Measurements from ENCODE around the gene MRTFB. TPM values are rescaled to one million over a fixed set of nuclear protein-coding genes. Genes with fewer than 3 reads are reported as not detected.

Gene MRTFB
- total and polyA plus RNA-seq, 2 of the 13 experiments (the other 11 are each of a cell fraction or from before 2014, with no cell fraction given): 11.4 to 14.0 TPM

GRCh38 chr16:14131774-14132695 lies 60.9 kb downstream of the MRTFB start:
- FAIRE-seq (no peak), ATAC-seq (peak; percentile 69), DNase-seq (ENCODE audit: low spot score) (peak; percentile 79)
- in situ Hi-C loops (cut with HindIII; ENCODE audit: extremely low pct_ligation_motif_present, low pct_unique_long_range_greater_than_20kb): no loop called here
- H3K27me3 ChIP-seq (ENCODE audit: control insufficient read depth in 1 of 2, insufficient read depth in 2 of 2, low read length in 2 of 2): no peaks in the 10 kb centered on the region
- H3K27ac ChIP-seq (ENCODE audit: extremely low read length, insufficient read depth, low read length): peak overlapping the region; percentile 16
- H3K9ac ChIP-seq (ENCODE audit: insufficient read depth, low read depth, low read length): no peak overlapping the region
- no TSS peak for BruUV-seq (replicated peaks)
- H3K36me3 ChIP-seq (replicated peaks in 1 of 2; ENCODE audit: control insufficient read depth in 1 of 2, insufficient read depth in 2 of 2, low read length in 2 of 2): no peaks in the 10 kb centered on the region
- ChIA-PET CTCF (ENCODE audit: low intra/inter-chr PET ratio, low total read pairs) (no interaction called here), POLR2A (no interaction called here)
- peaks cover 12% of the 10 kb centered on the region for H3K79me2 ChIP-seq (ENCODE audit: insufficient read depth, low read length)
- H4K20me1 ChIP-seq (ENCODE audit: insufficient read depth, low read length): no peaks in the 10 kb centered on the region
- H3K4me3 ChIP-seq (replicated peaks in 1 of 3; ENCODE audit: insufficient read depth in 1 of 3, low read depth in 2 of 3, low read length in 3 of 3): no peak overlapping the region
- no peaks in the 10 kb centered on the region for H3K9me3 ChIP-seq (ENCODE audit: low read length)
- intact Hi-C loops (cut with micrococcal nuclease; ENCODE audit: unreplicated experiment): loop anchor here (10.0 kb wide), 1 partner anchor 207 kb away; the partner anchor contains the start of gene ERCC4
- H3K4me1 ChIP-seq (ENCODE audit: insufficient read depth, low read length): peaks cover 18% of the 10 kb centered on the region
- H3K4me2 ChIP-seq (ENCODE audit: low read depth, low read length): no peak overlapping the region
- WGBS (ENCODE audit: low lambda C conversion rate): 53% methylated on average over 4 of the region's 4 CpGs
- H2AFZ ChIP-seq (ENCODE audit: low read length): no peak overlapping the region
- TF ChIP-seq ZKSCAN8 (CRISPR knock-in tag; IDR thresholded peaks at IDR 0.05; ENCODE audit: borderline replicate concordance) (peak; percentile 94), RERE (CRISPR knock-in tag; IDR thresholded peaks at IDR 0.05; ENCODE audit: low read depth) (no peak), RFX1 (IDR thresholded peaks at IDR 0.05) (peak; percentile 25; the same call in 1 of the 2 replicates), SOX5 (CRISPR knock-in tag; IDR thresholded peaks at IDR 0.05; ENCODE audit: borderline replicate concordance) (peak; percentile 46; the same call in 1 of the 2 replicates), SATB2 (CRISPR knock-in tag; IDR thresholded peaks at IDR 0.05) (no peak), TEAD3 (CRISPR knock-in tag; optimal IDR thresholded peaks at IDR 0.05; ENCODE audit: borderline replicate concordance) (peak; percentile 15), REST (IDR thresholded peaks at IDR 0.05; ENCODE audit: borderline replicate concordance in 1 of 2, low read depth in 1 of 2, low read length in 2 of 2) (no peak), AGO1 (IDR thresholded peaks at IDR 0.05; ENCODE audit: low read depth, low read length, poor library complexity, severe bottlenecking) (no peak), SAP130 (CRISPR knock-in tag; IDR thresholded peaks at IDR 0.05; ENCODE audit: low read depth) (peak; percentile 33; the same call in 1 of the 2 replicates), ZNF24 (IDR thresholded peaks at IDR 0.05) (no peak), PHB2 (IDR thresholded peaks at IDR 0.05; ENCODE audit: partially characterized antibody) (no peak)
- TF ChIP-seq, protein P1, sequence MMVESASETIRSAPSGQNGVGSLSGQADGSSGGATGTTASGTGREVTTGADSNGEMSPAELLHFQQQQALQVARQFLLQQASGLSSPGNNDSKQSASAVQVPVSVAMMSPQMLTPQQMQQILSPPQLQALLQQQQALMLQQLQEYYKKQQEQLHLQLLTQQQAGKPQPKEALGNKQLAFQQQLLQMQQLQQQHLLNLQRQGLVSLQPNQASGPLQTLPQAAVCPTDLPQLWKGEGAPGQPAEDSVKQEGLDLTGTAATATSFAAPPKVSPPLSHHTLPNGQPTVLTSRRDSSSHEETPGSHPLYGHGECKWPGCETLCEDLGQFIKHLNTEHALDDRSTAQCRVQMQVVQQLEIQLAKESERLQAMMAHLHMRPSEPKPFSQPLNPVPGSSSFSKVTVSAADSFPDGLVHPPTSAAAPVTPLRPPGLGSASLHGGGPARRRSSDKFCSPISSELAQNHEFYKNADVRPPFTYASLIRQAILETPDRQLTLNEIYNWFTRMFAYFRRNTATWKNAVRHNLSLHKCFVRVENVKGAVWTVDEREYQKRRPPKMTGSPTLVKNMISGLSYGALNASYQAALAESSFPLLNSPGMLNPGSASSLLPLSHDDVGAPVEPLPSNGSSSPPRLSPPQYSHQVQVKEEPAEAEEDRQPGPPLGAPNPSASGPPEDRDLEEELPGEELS (CRISPR knock-in tag; IDR thresholded peaks at IDR 0.05): 0 out of 2 replicates have a peak, but pooled peaks have one; percentile 18

Data from HepG2 (cell line).